SK-N-SH treated with all-trans-retinoic acid at 6 μM for 48 hours (cell line): ENCODE results near the gene FCN3.
A peak's percentile ranks its signal among the peaks of the same experiment; 100 is the strongest.

Experiments
- ATAC-seq: fragments of 200-7000 bp; cut with Tn5 transposase; 3 replicates; pipeline ENCODE4 v1.9.1; 2020; ENCODE audit warnings: mild to moderate bottlenecking, moderate library complexity
- ARNTL ChIP-seq: fragments of 450-650 bp; formaldehyde crosslinking; IDR thresholded peaks from 2 replicates; pipeline ENCODE4 v1.5.0; 2020; ENCODE audit warnings: low read depth, mild to moderate bottlenecking, moderate library complexity, borderline replicate concordance
- BACH2 ChIP-seq: fragments of 250-450 bp; sonication (Bioruptor Pico); IDR thresholded peaks from 2 replicates; pipeline ENCODE4 v1.9.0; 2021; ENCODE audit warnings: mild to moderate bottlenecking, borderline replicate concordance
- CSDC2 ChIP-seq: fragments of 250-450 bp; sonication (Bioruptor Pico); IDR thresholded peaks from 2 replicates; pipeline ENCODE4 v1.5.0; 2020; ENCODE audit warnings: mild to moderate bottlenecking, moderate library complexity
- ESRRG ChIP-seq: fragments of 250-450 bp; sonication (Bioruptor Pico); IDR thresholded peaks from 2 replicates; pipeline ENCODE4 v1.6.1; 2021; ENCODE audit warnings: mild to moderate bottlenecking
- GLIS3 ChIP-seq: fragments of 250-450 bp; sonication (Bioruptor Pico); IDR thresholded peaks from 2 replicates; pipeline ENCODE4 v1.5.0; 2020; ENCODE audit warnings: mild to moderate bottlenecking, moderate library complexity
- ISL1 ChIP-seq: fragments of 250-450 bp; sonication (Bioruptor Pico); IDR thresholded peaks from 2 replicates; pipeline ENCODE4 v2.1.2; 2022; ENCODE audit warnings: mild to moderate bottlenecking, moderate library complexity
- OSR1 ChIP-seq: fragments of 250-450 bp; sonication (Bioruptor Pico); IDR thresholded peaks from 2 replicates; pipeline ENCODE4 v1.8.0; 2022; ENCODE audit warnings: moderate library complexity, mild to moderate bottlenecking, inconsistent platforms
- PPARA ChIP-seq: fragments of 250-450 bp; sonication (Bioruptor Pico); IDR thresholded peaks from 2 replicates; pipeline ENCODE4 v1.5.0; 2020; ENCODE audit warnings: mild to moderate bottlenecking, borderline replicate concordance
- RARB ChIP-seq: fragments of 250-450 bp; sonication (Bioruptor Pico); IDR thresholded peaks from 2 replicates; pipeline ENCODE4 v1.8.0; 2021; ENCODE audit warnings: mild to moderate bottlenecking, moderate library complexity
- SNAI2 ChIP-seq: fragments of 250-450 bp; sonication (Bioruptor Pico); IDR thresholded peaks from 2 replicates; pipeline ENCODE4 v1.5.0; 2020; ENCODE audit warnings: mild to moderate bottlenecking, moderate library complexity
- TOX ChIP-seq: fragments of 250-450 bp; sonication (Bioruptor Pico); IDR thresholded peaks from 2 replicates; pipeline ENCODE4 v1.8.0; 2021; ENCODE audit warnings: mild to moderate bottlenecking, moderate library complexity, borderline replicate concordance
- ZC3H10 ChIP-seq: fragments of 250-450 bp; sonication (Bioruptor Pico); IDR thresholded peaks from 2 replicates; pipeline ENCODE4 v1.5.1; 2021; ENCODE audit warnings: mild to moderate bottlenecking, moderate library complexity
- ZFP30 ChIP-seq: fragments of 450-650 bp; formaldehyde crosslinking; IDR thresholded peaks from 2 replicates; pipeline ENCODE4 v1.5.0; 2022; ENCODE audit warnings: mild to moderate bottlenecking, moderate library complexity
- ZNF565 ChIP-seq: fragments of 450-650 bp; formaldehyde crosslinking; conservative IDR thresholded peaks from 2 replicates; pipeline ENCODE4 v1.5.0; 2020; ENCODE audit warnings: low read depth, mild to moderate bottlenecking, moderate library complexity
- ZNF70 ChIP-seq: fragments of 450-650 bp; formaldehyde crosslinking; IDR thresholded peaks from 2 replicates; pipeline ENCODE4 v1.5.0; 2020; ENCODE audit warnings: mild to moderate bottlenecking, moderate library complexity
- ZNF8 ChIP-seq: fragments of 450-650 bp; formaldehyde crosslinking; IDR thresholded peaks from 2 replicates; pipeline ENCODE4 v1.5.0; 2020; ENCODE audit warnings: mild to moderate bottlenecking, moderate library complexity
- TF ChIP-seq, protein P1 (sequence below): fragments of 250-450 bp; sonication (Bioruptor Pico); IDR thresholded peaks from 2 replicates; pipeline ENCODE4 v1.5.1; 2021; ENCODE audit warnings: mild to moderate bottlenecking, moderate library complexity
- TF ChIP-seq, protein P2 (sequence below): fragments of 250-450 bp; sonication (Bioruptor Pico); IDR thresholded peaks from 2 replicates; pipeline ENCODE4 v1.5.1; 2020; ENCODE audit warnings: low read depth, mild to moderate bottlenecking, moderate library complexity
- TF ChIP-seq, protein P3 (sequence below): fragments of 250-450 bp; sonication (Bioruptor Pico); IDR thresholded peaks from 2 replicates; pipeline ENCODE4 v1.8.0; 2020; ENCODE audit warnings: mild to moderate bottlenecking, moderate library complexity, borderline replicate concordance
- TF ChIP-seq, protein P4 (sequence below): fragments of 250-450 bp; sonication (Bioruptor Pico); IDR thresholded peaks from 2 replicates; pipeline ENCODE4 v1.8.0; 2021; ENCODE audit warnings: low read depth, mild to moderate bottlenecking, moderate library complexity, borderline replicate concordance

Gene FCN3

DNA sequence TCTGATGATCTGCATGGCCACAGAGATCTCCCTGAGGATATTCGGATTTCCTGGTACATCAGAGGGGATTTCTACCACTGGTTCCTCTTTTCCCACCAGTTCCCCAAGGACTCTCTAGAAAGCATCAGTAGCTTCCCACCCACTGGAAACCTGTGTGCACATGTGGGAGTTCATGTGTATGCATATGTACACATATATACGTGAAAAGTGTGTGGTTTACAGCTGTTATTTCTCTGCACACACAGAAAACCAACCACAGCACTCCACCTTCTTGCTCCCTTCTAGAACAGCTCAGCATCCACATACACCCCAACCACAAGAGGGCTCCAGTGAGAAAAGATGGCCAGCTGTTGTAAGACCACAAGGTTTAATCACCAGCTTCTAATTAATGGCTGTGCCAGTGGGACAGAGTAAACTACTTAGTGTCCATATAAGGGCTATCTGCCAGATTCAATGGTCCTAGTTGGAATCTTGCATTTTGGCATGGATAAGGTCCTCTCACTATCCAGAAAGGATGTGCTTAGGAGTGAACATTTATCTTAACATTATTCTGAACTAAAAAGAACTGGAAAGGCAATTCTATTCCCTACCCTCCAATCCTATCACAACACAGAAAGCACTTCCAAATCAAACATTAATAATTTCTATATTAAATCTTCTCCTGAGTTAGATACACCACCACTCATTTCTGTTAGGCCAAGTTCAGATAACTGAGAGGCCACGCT lies 41.9 kb upstream of the FCN3 start:
- no peak for TF ChIP-seq BACH2 (CRISPR knock-in tag)
- TF ChIP-seq, protein P1, sequence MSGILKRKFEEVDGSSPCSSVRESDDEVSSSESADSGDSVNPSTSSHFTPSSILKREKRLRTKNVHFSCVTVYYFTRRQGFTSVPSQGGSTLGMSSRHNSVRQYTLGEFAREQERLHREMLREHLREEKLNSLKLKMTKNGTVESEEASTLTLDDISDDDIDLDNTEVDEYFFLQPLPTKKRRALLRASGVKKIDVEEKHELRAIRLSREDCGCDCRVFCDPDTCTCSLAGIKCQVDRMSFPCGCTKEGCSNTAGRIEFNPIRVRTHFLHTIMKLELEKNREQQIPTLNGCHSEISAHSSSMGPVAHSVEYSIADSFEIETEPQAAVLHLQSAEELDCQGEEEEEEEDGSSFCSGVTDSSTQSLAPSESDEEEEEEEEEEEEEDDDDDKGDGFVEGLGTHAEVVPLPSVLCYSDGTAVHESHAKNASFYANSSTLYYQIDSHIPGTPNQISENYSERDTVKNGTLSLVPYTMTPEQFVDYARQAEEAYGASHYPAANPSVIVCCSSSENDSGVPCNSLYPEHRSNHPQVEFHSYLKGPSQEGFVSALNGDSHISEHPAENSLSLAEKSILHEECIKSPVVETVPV (CRISPR knock-in tag) = no peak
- TF ChIP-seq, protein P2, sequence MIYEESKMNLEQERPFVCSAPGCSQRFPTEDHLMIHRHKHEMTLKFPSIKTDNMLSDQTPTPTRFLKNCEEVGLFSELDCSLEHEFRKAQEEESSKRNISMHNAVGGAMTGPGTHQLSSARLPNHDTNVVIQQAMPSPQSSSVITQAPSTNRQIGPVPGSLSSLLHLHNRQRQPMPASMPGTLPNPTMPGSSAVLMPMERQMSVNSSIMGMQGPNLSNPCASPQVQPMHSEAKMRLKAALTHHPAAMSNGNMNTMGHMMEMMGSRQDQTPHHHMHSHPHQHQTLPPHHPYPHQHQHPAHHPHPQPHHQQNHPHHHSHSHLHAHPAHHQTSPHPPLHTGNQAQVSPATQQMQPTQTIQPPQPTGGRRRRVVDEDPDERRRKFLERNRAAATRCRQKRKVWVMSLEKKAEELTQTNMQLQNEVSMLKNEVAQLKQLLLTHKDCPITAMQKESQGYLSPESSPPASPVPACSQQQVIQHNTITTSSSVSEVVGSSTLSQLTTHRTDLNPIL = no peak
- ATAC-seq = peak; percentile 67

DNA sequence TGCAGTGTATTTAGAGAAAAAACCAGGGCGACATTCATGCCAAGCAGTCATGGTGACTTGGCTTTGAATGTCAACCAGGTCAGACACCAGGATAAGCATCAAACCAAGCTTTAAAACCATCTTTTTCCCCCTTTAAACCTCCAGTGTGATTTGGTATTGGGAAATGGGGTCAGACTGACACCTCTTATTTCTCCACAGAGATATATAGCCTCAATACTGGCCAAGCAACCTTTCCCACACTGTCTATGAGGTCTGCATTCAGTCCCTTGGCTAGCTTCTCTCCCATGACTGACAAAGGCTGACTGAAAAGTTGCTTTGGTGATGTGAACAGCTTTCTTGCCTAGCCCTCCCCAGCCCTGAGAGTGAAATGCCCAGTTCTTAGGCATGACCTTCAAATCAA lies 39.5 kb upstream of the FCN3 start:
- ATAC-seq = no peak
- TF ChIP-seq GLIS3 (CRISPR knock-in tag) = no peak

DNA sequence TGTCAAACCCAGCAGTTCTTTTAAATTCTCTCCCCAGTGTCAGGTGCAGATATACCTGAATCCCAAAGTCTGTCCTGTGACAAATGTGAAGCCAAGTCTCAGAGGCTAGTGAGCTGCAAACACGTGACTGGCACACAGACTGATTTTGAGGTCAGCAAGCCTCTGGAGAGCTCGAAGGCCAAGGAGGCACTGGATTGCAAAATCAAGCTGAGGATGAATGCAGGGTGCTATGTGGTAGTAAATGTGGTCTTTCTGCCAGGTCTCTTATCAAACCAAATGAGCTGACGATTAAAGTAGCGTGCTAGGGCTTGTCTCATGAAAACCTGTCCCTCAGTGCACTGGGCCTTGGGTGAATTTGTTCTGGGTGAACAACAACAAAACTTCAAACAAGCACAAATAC lies 38.4 kb upstream of the FCN3 start:
- ATAC-seq = no peak
- no peak for TF ChIP-seq ESRRG
- TF ChIP-seq TOX (CRISPR knock-in tag) = no peak
- TF ChIP-seq, protein P3, sequence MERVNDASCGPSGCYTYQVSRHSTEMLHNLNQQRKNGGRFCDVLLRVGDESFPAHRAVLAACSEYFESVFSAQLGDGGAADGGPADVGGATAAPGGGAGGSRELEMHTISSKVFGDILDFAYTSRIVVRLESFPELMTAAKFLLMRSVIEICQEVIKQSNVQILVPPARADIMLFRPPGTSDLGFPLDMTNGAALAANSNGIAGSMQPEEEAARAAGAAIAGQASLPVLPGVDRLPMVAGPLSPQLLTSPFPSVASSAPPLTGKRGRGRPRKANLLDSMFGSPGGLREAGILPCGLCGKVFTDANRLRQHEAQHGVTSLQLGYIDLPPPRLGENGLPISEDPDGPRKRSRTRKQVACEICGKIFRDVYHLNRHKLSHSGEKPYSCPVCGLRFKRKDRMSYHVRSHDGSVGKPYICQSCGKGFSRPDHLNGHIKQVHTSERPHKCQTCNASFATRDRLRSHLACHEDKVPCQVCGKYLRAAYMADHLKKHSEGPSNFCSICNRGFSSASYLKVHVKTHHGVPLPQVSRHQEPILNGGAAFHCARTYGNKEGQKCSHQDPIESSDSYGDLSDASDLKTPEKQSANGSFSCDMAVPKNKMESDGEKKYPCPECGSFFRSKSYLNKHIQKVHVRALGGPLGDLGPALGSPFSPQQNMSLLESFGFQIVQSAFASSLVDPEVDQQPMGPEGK (CRISPR knock-in tag) = no peak
- TF ChIP-seq ISL1 (CRISPR knock-in tag) = no peak
- TF ChIP-seq, protein P4, sequence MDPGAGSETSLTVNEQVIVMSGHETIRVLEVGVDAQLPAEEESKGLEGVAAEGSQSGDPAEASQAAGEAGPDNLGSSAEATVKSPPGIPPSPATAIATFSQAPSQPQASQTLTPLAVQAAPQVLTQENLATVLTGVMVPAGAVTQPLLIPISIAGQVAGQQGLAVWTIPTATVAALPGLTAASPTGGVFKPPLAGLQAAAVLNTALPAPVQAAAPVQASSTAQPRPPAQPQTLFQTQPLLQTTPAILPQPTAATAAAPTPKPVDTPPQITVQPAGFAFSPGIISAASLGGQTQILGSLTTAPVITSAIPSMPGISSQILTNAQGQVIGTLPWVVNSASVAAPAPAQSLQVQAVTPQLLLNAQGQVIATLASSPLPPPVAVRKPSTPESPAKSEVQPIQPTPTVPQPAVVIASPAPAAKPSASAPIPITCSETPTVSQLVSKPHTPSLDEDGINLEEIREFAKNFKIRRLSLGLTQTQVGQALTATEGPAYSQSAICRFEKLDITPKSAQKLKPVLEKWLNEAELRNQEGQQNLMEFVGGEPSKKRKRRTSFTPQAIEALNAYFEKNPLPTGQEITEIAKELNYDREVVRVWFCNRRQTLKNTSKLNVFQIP (CRISPR knock-in tag) = no peak
- no peak for TF ChIP-seq OSR1
- TF ChIP-seq PPARA (CRISPR knock-in tag) = no peak
- TF ChIP-seq, protein P1 (CRISPR knock-in tag) = no peak
- no peak for TF ChIP-seq ZNF70 (CRISPR knock-in tag)
- TF ChIP-seq ARNTL (CRISPR knock-in tag) = no peak
- TF ChIP-seq, protein P2 = no peak
- no peak for TF ChIP-seq ZC3H10 (CRISPR knock-in tag)
- no peak for TF ChIP-seq GLIS3 (CRISPR knock-in tag)
- no peak for TF ChIP-seq RARB

DNA sequence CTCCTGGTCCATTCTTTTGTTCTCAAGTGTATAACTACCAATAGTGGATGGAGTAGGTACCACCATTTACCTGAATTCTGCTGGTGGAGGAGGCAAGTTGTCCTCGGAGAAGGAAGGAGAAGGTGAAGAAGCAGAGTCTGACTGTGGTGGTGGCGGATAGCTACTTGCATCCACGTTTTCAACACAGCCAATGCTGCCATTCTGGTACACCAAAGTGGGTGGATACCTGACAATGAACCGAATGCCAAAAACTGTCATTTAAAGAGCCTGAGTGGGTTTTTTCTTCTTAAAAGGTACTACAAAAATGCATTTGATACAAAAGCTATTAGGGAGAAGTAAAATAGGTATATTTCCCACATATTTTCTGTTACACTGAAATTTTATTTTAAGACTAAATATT lies 37.9 kb upstream of the FCN3 start:
- no peak for ATAC-seq
- TF ChIP-seq, protein P1 (CRISPR knock-in tag) = no peak
- no peak for TF ChIP-seq ESRRG
- TF ChIP-seq GLIS3 (CRISPR knock-in tag) = no peak
- no peak for TF ChIP-seq ZNF70 (CRISPR knock-in tag)
- TF ChIP-seq ARNTL (CRISPR knock-in tag) = no peak
- TF ChIP-seq ZNF8 (CRISPR knock-in tag) = no peak
- TF ChIP-seq ZFP30 (CRISPR knock-in tag) = no peak
- no peak for TF ChIP-seq SNAI2 (CRISPR knock-in tag)
- TF ChIP-seq ZC3H10 (CRISPR knock-in tag) = no peak
- TF ChIP-seq, protein P4 (CRISPR knock-in tag) = no peak
- TF ChIP-seq CSDC2 (CRISPR knock-in tag) = no peak
- no peak for TF ChIP-seq PPARA (CRISPR knock-in tag)
- no peak for TF ChIP-seq ZNF565 (CRISPR knock-in tag)
- no peak for TF ChIP-seq OSR1
